HepG2 (cell line): ENCODE measurements around the gene HNRNPA1. TPM values are rescaled to one million over a fixed set of nuclear protein-coding genes. Genes with fewer than 3 reads are reported as not detected.
A peak's percentile ranks its signal among the peaks of the same experiment; 100 is the strongest.

Experiments used
- ELF1 ChIP-seq: sonication (generic); formaldehyde crosslinking; IDR thresholded peaks from 2 replicates; pipeline ENCODE4 v1.4.0; 2020; ENCODE audit warnings: missing genetic modification reagents
- GPN1 ChIP-seq: sonication (generic); formaldehyde crosslinking; IDR thresholded peaks from 2 replicates; pipeline ENCODE4 v1.5.1; 2020; ENCODE audit warnings: missing genetic modification reagents, borderline replicate concordance
- HINFP ChIP-seq: sonication (generic); formaldehyde crosslinking; IDR thresholded peaks from 2 replicates; pipeline ENCODE4 v1.4.0; 2020; ENCODE audit warnings: low read depth, mild to moderate bottlenecking, missing genetic modification reagents
- HOXA7 ChIP-seq: sonication (generic); formaldehyde crosslinking; IDR thresholded peaks from 2 replicates; pipeline ENCODE4 v1.8.1; 2022; ENCODE audit warnings: mild to moderate bottlenecking, missing genetic modification reagents, moderate library complexity
- KLF16 ChIP-seq, 2 experiments: sonication (generic) in 1 of 2; formaldehyde crosslinking in 1 of 2; IDR thresholded peaks; 2 replicates each; pipeline versions ENCODE4 v1.6.1 to v1.8.0; 2016 to 2023; ENCODE audit warnings: missing genetic modification reagents in 2 of 2, missing compliant biosample characterization in 1 of 2
- MYC ChIP-seq: sonication (generic); formaldehyde crosslinking; IDR thresholded peaks from 2 replicates; pipeline ENCODE4 v1.9.0; 2021; ENCODE audit warnings: missing genetic modification reagents, borderline replicate concordance
- SMAD1 ChIP-seq: sonication (generic); formaldehyde crosslinking; IDR thresholded peaks from 2 replicates; pipeline ENCODE4 v1.4.0; 2020; ENCODE audit warnings: missing genetic modification reagents, low read depth, mild to moderate bottlenecking, borderline replicate concordance
- SOX13 ChIP-seq, 3 experiments: fragments of 450-650 bp in 1 of 3; sonication (generic) in 1 of 3; formaldehyde crosslinking in 1 of 3; IDR thresholded peaks in 2 of 3; conservative IDR thresholded peaks in 1 of 3; 2 replicates each; pipeline versions ENCODE4 v1.5.0 to v1.6.1; 2016 to 2020; ENCODE audit warnings: antibody characterized with exemption in 1 of 3, mild to moderate bottlenecking in 1 of 3, missing compliant biosample characterization in 1 of 3, missing genetic modification reagents in 1 of 3, moderate library complexity in 1 of 3
- TERF1 ChIP-seq: sonication (generic); formaldehyde crosslinking; IDR thresholded peaks from 2 replicates; pipeline ENCODE4 v1.8.0; 2022; ENCODE audit warnings: mild to moderate bottlenecking, missing genetic modification reagents, moderate library complexity
- TRAFD1 ChIP-seq: sonication (generic); formaldehyde crosslinking; IDR thresholded peaks from 2 replicates; pipeline ENCODE4 v1.5.1; 2020; ENCODE audit warnings: missing genetic modification reagents, mild to moderate bottlenecking, borderline replicate concordance
- ZBTB2 ChIP-seq: sonication (generic); formaldehyde crosslinking; IDR thresholded peaks from 2 replicates; pipeline ENCODE4 v1.8.0; 2022; ENCODE audit warnings: low read depth, missing genetic modification reagents
- ZNF142 ChIP-seq: sonication (generic); formaldehyde crosslinking; IDR thresholded peaks from 2 replicates; pipeline ENCODE4 v1.4.0; 2020; ENCODE audit warnings: missing genetic modification reagents
- ZNF564 ChIP-seq: sonication (generic); formaldehyde crosslinking; IDR thresholded peaks from 2 replicates; pipeline ENCODE4 v1.8.1; 2023; ENCODE audit warnings: mild to moderate bottlenecking, missing genetic modification reagents
- ZNF670 ChIP-seq: sonication (generic); formaldehyde crosslinking; IDR thresholded peaks from 2 replicates; pipeline ENCODE4 v1.8.0; 2022; ENCODE audit warnings: mild to moderate bottlenecking, missing genetic modification reagents, borderline replicate concordance
- polyA plus RNA-seq, 8 experiments: library from polyadenylated mRNA; depleted of rRNA in 3 of 8; stranded (reverse) in 7 of 8; unstranded in 1 of 8; fragments of >200 nt; fragmentation: Illumina TruSeq in 4 of 8; extraction: Trizol in 4 of 8; gene quantifications; 2 replicates each; pipeline versions ENCODE4 v1.2.1 to v1.2.3, GENCODE V29; 2011 to 2016; ENCODE audit warnings: low read depth in 4 of 8, missing spikeins in 1 of 8, mixed read lengths in 1 of 8; ENCODE audit not compliant: insufficient read depth in 1 of 8
- total RNA-seq, 5 experiments: library from RNA; depleted of rRNA; stranded (reverse); fragments of >200 nt; fragmentation: Illumina TruSeq; extraction: Trizol; gene quantifications; 2 replicates each; pipeline ENCODE4 v1.2.3, GENCODE V29; 2016; ENCODE audit warnings: low read depth in 1 of 5

Gene HNRNPA1
- total and polyA plus RNA-seq, 2 of the 13 experiments (the other 11 are each of a cell fraction or from before 2014, with no cell fraction given): 535 to 1,820 TPM

GRCh38 chr12:54280468-54281260 is at the start of gene HNRNPA1 (continued):
- TF ChIP-seq SMAD1 (CRISPR knock-in tag) (peak; percentile 67; the same call in 1 of the 2 replicates), ZNF142 (CRISPR knock-in tag) (0 out of 2 replicates have a peak, but pooled peaks have one; percentile 35), KLF16 (CRISPR knock-in tag; IDR thresholded peaks at IDR 0.05) (peak; percentile 64 to 74; a peak in 1 of 4 replicates), GPN1 (CRISPR knock-in tag) (0 out of 2 replicates have a peak, but pooled peaks have one; percentile 25), ELF1 (no peak), HOXA7 (CRISPR knock-in tag) (no peak), SOX13 (IDR thresholded peaks at IDR 0.05) (no peak; the same call in 1 of the 2 replicates), SOX13 (CRISPR knock-in tag; conservative IDR thresholded peaks at IDR 0.05 in 1 of 2, IDR thresholded peaks at IDR 0.05 in 1 of 2) (peak in 1 of 2 experiments; percentile 42; a peak in 2 of 4 replicates), ZNF670 (peak; percentile 43; the same call in 1 of the 2 replicates), MYC (CRISPR knock-in tag) (peak; percentile 99), ZNF564 (peak; percentile 76), TRAFD1 (CRISPR knock-in tag) (0 out of 2 replicates have a peak, but pooled peaks have one; percentile 47), TERF1 (no peak), HINFP (CRISPR knock-in tag) (no peak), ZBTB2 (CRISPR knock-in tag) (0 out of 2 replicates have a peak, but pooled peaks have one; percentile 47)
